ENCODE measurements around the gene PSMA6.

Gene PSMA6

GRCh38 chr14:35281341-35281740, 10.8 kb upstream of the PSMA6 start:
- no peak for DNase-seq (ENCODE audit: low read depth)
- no peak overlapping the region for H3K4me3 ChIP-seq (replicated peaks; ENCODE audit: low read depth, low read length)
- no peak for TF ChIP-seq CTCF (IDR thresholded peaks at IDR 0.05; ENCODE audit: low read length, missing control alignments)

GRCh38 chr14:35284506-35284905, 7.7 kb upstream of the PSMA6 start:
- H3K4me3 ChIP-seq (replicated peaks; ENCODE audit: low read depth, low read length) = no peak overlapping the region
- TF ChIP-seq CTCF (IDR thresholded peaks at IDR 0.05; ENCODE audit: low read length, missing control alignments) = no peak
- DNase-seq (ENCODE audit: low read depth) = no peak

- TF ChIP-seq CTCF (IDR thresholded peaks at IDR 0.05; ENCODE audit: low read length, missing control alignments) = no peak
- no peak for DNase-seq (ENCODE audit: low read depth)
- H3K4me3 ChIP-seq (replicated peaks; ENCODE audit: low read depth, low read length) = no peak overlapping the region
Measured at GRCh38 chr14:35285168-35286002, 6.8 kb upstream of the PSMA6 start.

GRCh38 chr14:35286003-35286600, 6.1 kb upstream of the PSMA6 start:
- DNase-seq (ENCODE audit: low read depth) = no peak
- no peak for TF ChIP-seq CTCF (IDR thresholded peaks at IDR 0.05; ENCODE audit: low read length, missing control alignments)
- no peak overlapping the region for H3K4me3 ChIP-seq (replicated peaks; ENCODE audit: low read depth, low read length)

- DNase-seq (ENCODE audit: low read depth) = no peak
- no peak for TF ChIP-seq CTCF (IDR thresholded peaks at IDR 0.05; ENCODE audit: low read length, missing control alignments)
- H3K4me3 ChIP-seq (replicated peaks; ENCODE audit: low read depth, low read length) = no peak overlapping the region
Measured at GRCh38 chr14:35286707-35287106, 5.5 kb upstream of the PSMA6 start.

- H3K4me3 ChIP-seq (replicated peaks; ENCODE audit: low read depth, low read length) = no peak overlapping the region
- no peak for TF ChIP-seq CTCF (IDR thresholded peaks at IDR 0.05; ENCODE audit: low read length, missing control alignments)
- peak; percentile 68 for DNase-seq (ENCODE audit: low read depth)
Measured at GRCh38 chr14:35287431-35288013, 4.7 kb upstream of the PSMA6 start.

All from fibroblast of pulmonary artery (primary cell).